ENCODE data around the gene RND3.

The RND3 gene

DNA sequence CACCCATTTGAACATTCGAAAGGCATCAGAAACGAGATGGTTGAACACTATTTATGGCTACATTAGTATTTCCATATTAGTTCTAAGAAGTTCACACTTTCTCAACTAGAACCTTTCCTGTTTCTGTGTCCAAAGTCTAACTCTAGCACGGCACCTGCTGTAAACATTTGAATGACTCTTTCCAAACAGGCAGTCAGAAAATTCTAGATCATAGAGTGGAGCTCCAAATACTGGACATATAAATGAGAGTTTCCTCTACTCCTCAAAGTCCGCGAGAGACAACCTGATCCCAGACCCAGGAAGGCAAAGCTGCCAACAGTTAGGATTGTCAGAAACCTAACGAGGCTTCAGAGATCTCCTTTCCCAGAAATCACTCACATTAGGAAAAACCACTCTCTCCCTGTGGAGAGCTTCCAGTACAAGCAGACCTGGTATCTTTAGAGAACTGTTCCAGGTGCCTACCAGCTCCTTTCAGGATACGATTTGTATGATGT is 10.6 kb downstream of the RND3 start:
- TF ChIP-seq, protein P1, sequence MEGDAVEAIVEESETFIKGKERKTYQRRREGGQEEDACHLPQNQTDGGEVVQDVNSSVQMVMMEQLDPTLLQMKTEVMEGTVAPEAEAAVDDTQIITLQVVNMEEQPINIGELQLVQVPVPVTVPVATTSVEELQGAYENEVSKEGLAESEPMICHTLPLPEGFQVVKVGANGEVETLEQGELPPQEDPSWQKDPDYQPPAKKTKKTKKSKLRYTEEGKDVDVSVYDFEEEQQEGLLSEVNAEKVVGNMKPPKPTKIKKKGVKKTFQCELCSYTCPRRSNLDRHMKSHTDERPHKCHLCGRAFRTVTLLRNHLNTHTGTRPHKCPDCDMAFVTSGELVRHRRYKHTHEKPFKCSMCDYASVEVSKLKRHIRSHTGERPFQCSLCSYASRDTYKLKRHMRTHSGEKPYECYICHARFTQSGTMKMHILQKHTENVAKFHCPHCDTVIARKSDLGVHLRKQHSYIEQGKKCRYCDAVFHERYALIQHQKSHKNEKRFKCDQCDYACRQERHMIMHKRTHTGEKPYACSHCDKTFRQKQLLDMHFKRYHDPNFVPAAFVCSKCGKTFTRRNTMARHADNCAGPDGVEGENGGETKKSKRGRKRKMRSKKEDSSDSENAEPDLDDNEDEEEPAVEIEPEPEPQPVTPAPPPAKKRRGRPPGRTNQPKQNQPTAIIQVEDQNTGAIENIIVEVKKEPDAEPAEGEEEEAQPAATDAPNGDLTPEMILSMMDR (conservative IDR thresholded peaks at IDR 0.05; ENCODE audit: low read depth, low read length): no peak
- H3K4me3 ChIP-seq (ENCODE audit: low read depth, low read length): no peak overlapping the region
- peak; percentile 31 for DNase-seq (ENCODE audit: low read depth)

DNA sequence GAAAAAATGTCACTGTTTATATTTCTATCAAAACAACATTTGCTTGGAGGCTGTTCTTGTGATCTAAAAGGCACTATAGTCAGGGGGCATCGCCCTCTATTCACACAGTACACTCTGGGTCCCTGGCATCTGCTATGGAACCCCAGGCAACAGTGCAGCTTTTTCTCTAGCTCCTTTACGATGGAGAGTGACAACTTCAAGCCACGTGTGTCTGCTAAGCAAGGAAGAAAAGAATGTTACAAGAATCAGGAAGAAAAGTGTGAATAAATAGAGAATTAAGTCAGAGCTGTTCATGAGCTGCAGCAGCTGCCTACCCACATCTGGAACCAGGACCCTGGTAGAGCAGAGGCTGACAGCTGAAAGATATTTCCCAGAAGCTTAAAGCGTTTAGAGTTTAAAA is 11.2 kb downstream of the RND3 start:
- TF ChIP-seq, protein P1 (conservative IDR thresholded peaks at IDR 0.05; ENCODE audit: low read depth, low read length): no peak
- peak; percentile 48 for DNase-seq (ENCODE audit: low read depth)
- no peak overlapping the region for H3K4me3 ChIP-seq (ENCODE audit: low read depth, low read length)

DNA sequence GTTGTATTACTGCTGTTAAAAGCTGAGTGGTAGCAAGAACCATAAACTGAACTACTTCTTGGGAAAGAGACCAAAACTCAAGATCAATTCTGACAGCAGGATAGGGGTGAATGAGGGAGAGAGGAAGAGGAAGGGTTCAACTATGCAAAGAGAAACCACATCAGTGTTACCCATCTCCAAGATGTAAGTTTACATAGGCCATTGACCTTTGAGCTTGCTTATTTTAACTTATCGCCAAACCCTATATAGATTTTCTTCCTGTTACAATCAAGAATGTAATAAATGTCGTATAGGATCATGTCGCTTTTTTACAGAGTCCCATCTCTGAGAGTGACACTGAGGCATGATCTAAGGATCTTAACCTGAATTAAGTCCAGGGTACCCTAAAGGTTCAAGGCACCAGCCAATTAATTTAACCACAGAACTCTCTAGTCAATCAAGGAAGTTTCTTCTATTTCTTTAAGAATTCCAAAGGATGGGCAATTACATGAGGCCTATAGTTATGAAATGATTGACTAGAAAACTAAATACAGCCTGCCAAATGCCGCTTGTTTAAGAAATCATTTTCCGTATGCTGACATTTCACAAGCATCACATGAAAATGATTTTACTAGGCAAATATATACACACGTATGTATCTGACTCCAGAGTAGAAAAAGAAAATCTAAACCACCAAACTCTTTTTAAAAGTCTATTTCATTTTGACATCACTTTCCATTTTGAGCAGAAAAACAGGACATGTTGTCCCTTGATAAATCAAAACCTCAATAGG is 11.8 kb downstream of the RND3 start:
- DNase-seq (ENCODE audit: low read depth): peak; percentile 58
- TF ChIP-seq, protein P1 (conservative IDR thresholded peaks at IDR 0.05; ENCODE audit: low read depth, low read length): no peak
- H3K4me3 ChIP-seq (ENCODE audit: low read depth, low read length): no peak overlapping the region

DNA sequence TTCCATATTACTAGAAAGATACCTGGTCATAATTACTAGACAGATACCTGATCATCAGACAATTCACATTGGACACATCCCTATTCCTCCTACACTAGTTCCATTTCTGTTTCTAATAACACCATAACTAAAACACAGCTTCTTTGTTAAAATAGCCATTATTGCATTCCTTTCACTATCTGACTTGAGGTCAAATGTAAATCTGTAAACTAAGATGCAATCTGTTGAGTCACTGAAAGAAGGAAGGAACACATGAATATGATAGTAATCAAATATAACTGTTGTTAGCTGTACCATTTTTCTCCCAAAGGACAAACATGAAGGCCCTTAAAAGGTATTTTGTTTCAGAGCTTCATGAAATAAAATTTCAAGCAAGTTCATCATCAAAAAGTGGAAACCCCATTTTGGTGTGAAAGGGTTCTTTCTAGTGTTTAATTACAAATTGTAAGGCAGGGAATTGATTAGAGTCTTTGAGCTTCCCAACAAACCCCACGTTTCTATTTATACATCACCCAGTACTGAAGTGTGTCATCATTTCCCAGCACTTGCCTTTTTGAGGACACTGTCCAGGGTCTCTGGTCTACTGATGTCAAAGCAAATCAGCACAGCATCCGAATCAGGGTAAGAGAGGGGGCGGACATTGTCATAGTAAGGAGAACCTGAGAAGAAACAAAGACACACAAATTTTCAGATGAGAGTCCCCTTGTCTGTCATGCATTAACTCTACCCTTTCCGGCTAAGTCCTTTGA is 13.0 kb downstream of the RND3 start:
- TF ChIP-seq, protein P1 (conservative IDR thresholded peaks at IDR 0.05; ENCODE audit: low read depth, low read length): no peak
- no peak overlapping the region for H3K4me3 ChIP-seq (ENCODE audit: low read depth, low read length)

DNA sequence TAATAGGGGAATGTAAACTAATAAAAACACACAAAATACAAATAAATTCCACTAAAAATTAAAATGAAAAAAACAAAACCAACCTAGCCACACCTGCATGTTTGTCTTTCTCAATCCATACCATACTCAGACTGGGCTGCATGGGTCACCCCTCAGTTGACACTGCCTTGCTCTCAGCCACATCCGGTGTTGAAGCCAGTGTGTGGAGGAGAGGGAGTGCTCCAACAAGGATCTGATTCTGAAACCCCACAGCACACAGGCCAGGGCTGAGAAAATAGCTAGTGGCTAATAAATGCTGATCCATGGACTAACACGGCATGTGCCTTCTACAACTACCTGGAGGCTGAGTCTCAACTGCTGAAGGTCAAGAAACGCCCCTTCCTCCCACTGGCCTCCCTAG is 13.7 kb downstream of the RND3 start:
- DNase-seq (ENCODE audit: low read depth): no peak
- H3K4me3 ChIP-seq (ENCODE audit: low read depth, low read length): no peak overlapping the region
- TF ChIP-seq, protein P1 (conservative IDR thresholded peaks at IDR 0.05; ENCODE audit: low read depth, low read length): no peak

More for the DNA sequence above, 13.0 kb downstream of the RND3 start:
- peak; percentile 54 for DNase-seq (ENCODE audit: low read depth)

DNA sequence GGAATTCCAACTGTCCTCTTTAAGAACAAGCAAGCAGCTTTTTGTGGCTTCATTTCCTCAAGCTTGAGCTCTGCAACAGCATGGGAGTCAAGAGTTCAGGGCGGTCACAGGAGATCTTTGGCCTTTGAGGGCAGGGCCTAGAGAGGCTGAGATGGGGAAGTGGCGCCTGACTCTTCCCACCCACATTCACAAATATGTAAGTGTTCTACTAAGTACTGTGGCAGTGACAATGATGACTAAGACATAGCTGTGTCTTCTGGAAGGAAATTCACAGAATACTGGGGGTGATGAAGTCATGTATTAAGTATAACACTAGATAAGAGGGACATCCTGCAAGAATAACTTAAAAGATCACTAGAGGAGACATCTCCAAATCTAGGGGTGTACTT is 15.0 kb downstream of the RND3 start:
- DNase-seq (ENCODE audit: low read depth): peak; percentile 91
- TF ChIP-seq, protein P1 (conservative IDR thresholded peaks at IDR 0.05; ENCODE audit: low read depth, low read length): no peak
- no peak overlapping the region for H3K4me3 ChIP-seq (ENCODE audit: low read depth, low read length)
